ENCODE data around the gene SLC16A3. TPM values are rescaled to one million over a fixed set of nuclear protein-coding genes. Genes with fewer than 3 reads are reported as not detected.

SLC16A3 gene
- total and polyA plus RNA-seq, 10 of the 15 experiments (the other 5 are each of a cell fraction or from before 2014, with no cell fraction given) = 0.10 to 46.5 (median 8.0) TPM

- no TSS peak for BruUV-seq (replicated peaks)
- TF ChIP-seq CUX1 (IDR thresholded peaks at IDR 0.05; ENCODE audit: insufficient replicate concordance, low read depth, low read length) (no peak), IKZF1 (conservative IDR thresholded peaks at IDR 0.05) (0 out of 2 replicates have a peak, but pooled peaks have one; percentile 20), SIX5 (IDR thresholded peaks at IDR 0.05; ENCODE audit: low read depth, low read length, severe bottlenecking) (no peak), POLR2A (IDR thresholded peaks at IDR 0.05; ENCODE audit: low read depth, low read length) (peak; percentile 28; the same call in 1 of the 2 replicates), SUZ12 (IDR thresholded peaks at IDR 0.05; ENCODE audit: unreplicated experiment) (no peak), SREBF1 (IDR thresholded peaks at IDR 0.05; ENCODE audit: low read length) (no peak), MXI1 (IDR thresholded peaks at IDR 0.05; ENCODE audit: low read depth, low read length) (0 out of 2 replicates have a peak, but pooled peaks have one; percentile 1), MEF2B (IDR thresholded peaks at IDR 0.05; ENCODE audit: partially characterized antibody, poor library complexity, severe bottlenecking) (peak; percentile 0), STAT3 (IDR thresholded peaks at IDR 0.05; ENCODE audit: low read depth, low read length) (no peak), NR2F1 (conservative IDR thresholded peaks at IDR 0.05) (peak; percentile 46), EGR1 (IDR thresholded peaks at IDR 0.05; ENCODE audit: borderline replicate concordance in 1 of 2, low read depth in 2 of 2, low read length in 2 of 2) (0 out of 3 replicates have a peak, but pooled peaks of 1 of the 2 experiments have one; percentile 3), BHLHE40 (IDR thresholded peaks at IDR 0.05; ENCODE audit: borderline replicate concordance in 1 of 2, low read depth in 2 of 2, low read length in 1 of 2) (peak in 1 of 2 experiments; percentile 20; a peak in 1 of 4 replicates)
- TF ChIP-seq, protein P1, sequence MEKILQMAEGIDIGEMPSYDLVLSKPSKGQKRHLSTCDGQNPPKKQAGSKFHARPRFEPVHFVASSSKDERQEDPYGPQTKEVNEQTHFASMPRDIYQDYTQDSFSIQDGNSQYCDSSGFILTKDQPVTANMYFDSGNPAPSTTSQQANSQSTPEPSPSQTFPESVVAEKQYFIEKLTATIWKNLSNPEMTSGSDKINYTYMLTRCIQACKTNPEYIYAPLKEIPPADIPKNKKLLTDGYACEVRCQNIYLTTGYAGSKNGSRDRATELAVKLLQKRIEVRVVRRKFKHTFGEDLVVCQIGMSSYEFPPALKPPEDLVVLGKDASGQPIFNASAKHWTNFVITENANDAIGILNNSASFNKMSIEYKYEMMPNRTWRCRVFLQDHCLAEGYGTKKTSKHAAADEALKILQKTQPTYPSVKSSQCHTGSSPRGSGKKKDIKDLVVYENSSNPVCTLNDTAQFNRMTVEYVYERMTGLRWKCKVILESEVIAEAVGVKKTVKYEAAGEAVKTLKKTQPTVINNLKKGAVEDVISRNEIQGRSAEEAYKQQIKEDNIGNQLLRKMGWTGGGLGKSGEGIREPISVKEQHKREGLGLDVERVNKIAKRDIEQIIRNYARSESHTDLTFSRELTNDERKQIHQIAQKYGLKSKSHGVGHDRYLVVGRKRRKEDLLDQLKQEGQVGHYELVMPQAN (conservative IDR thresholded peaks at IDR 0.05) = peak; percentile 68
These were observed 2.9 kb downstream of the SLC16A3 start for GRCh38 chr17:82231562-82232321.

More at GRCh38 chr17:82231562-82232321, 2.9 kb downstream of the SLC16A3 start:
- Histone ChIP-seq H3K4me3 (peak overlapping the region; percentile 99), H3K4me1 (ENCODE audit: control insufficient read depth, insufficient read depth, low read length) (peaks cover 40% of the 10 kb centered on the region), H4K20me1 (ENCODE audit: control insufficient read depth, insufficient read depth) (no peaks in the 10 kb centered on the region), H2AFZ (ENCODE audit: control insufficient read depth, low read depth, low read length) (no peak overlapping the region), H3K36me3 (ENCODE audit: control insufficient read depth in 2 of 2, insufficient read depth in 2 of 2, low read length in 1 of 2) (peaks cover 0 to 8% of the 10 kb centered on the region in 2 experiments; a peak in 3 of 4 replicates), H3K27me3 (replicated peaks in 1 of 2; ENCODE audit: control insufficient read depth in 2 of 2, insufficient read depth in 2 of 2, low read length in 1 of 2) (no peaks in the 10 kb centered on the region), H3K27ac (ENCODE audit: control insufficient read depth, insufficient read depth) (peak overlapping the region; percentile 73), H3K9me3 (replicated peaks; ENCODE audit: control insufficient read depth, insufficient read depth, low read length) (no peaks in the 10 kb centered on the region), H3K9ac (ENCODE audit: control insufficient read depth, insufficient read depth, low read length) (peak overlapping the region; percentile 85), H3K4me2 (ENCODE audit: control insufficient read depth, insufficient read depth) (peak overlapping the region; percentile 79), H3K79me2 (ENCODE audit: control insufficient read depth, insufficient read depth, low read length) (peaks cover 79% of the 10 kb centered on the region)
- POLR2A ChIA-PET = interaction anchor here (0.6 to 3.9 kb wide), 7 partner anchors 14 to 250 kb away, joined by 3 to 17 read pairs (median 4); partner anchors contain the start of gene CCDC57
- 6% methylated on average over 41 of the region's 42 CpGs for WGBS (ENCODE audit: insufficient coverage, insufficient replicate concordance, low lambda C conversion rate, missing lambda C conversion rate)
- CTCF ChIA-PET = interaction anchor here (2.0 kb wide), 1 partner anchor 26 kb away, joined by 8 read pairs; no protein-coding TSS in a partner anchor
- intact Hi-C loops (cut with micrococcal nuclease; ENCODE audit: unreplicated experiment) (loop anchor here (5.0 kb wide), 1 partner anchor 181 kb away; no protein-coding TSS in a partner anchor), in situ Hi-C loops (cut with MboI) (no loop called here)
- no peak for DNase-seq (ENCODE audit: low read depth, low spot score)
- peak; percentile 28 for ATAC-seq
- RAD21 ChIA-PET (ENCODE audit: unreplicated experiment) = interaction anchor here (0.9 to 1.0 kb wide), 2 partner anchors 71 to 89 kb away, joined by 3 to 4 read pairs; no protein-coding TSS in a partner anchor
- SMC1A ChIA-PET (ENCODE audit: uncharacterized antibody, unreplicated experiment) = interaction anchor here (1.1 kb wide), 1 partner anchor 26 kb away, joined by 8 read pairs; no protein-coding TSS in a partner anchor
- FAIRE-seq = no peak
